A549 (cell line): ENCODE results near the gene AMOTL1. TPM values are rescaled to one million over a fixed set of nuclear protein-coding genes. Genes with fewer than 3 reads are reported as not detected.
A peak's percentile ranks its signal among the peaks of the same experiment; 100 is the strongest.

Experiments
- ATAC-seq, 2 experiments: fragments of 200-7000 bp in 1 of 2; fragments of >200 bp in 1 of 2; cut with Nextera tagmentation in 1 of 2; cut with Tn5 transposase in 1 of 2; 3 replicates each; pipeline versions ENCODE4 v1.8.0 to v1.9.1; 2018 to 2020; ENCODE audit warnings: mild to moderate bottlenecking in 1 of 2, moderate library complexity in 1 of 2
- CTCF ChIA-PET: fragments of 300-600 bp; sonication (Branson Sonifier 250); formaldehyde crosslinking; extraction: SDS; loops from one replicate; lab custom pipeline; 2021; ENCODE audit warnings: antibody characterized with exemption, inconsistent platforms; lab: Yijun Ruan, JAX
- POLR2A ChIA-PET: fragments of 350-600 bp; formaldehyde crosslinking; extraction: SDS; loops from one replicate; lab custom pipeline; 2021; ENCODE audit warnings: antibody characterized with exemption, inconsistent platforms; lab: Yijun Ruan, JAX
- DNase-seq, 2 experiments: peaks; one replicate each; pipeline versions ENCODE4 v3.0.0 to v3.0.0-alpha.2; 2011 to 2016; ENCODE audit warnings: low read depth in 1 of 2, low spot score in 1 of 2
- FAIRE-seq: peaks from 2 replicates; lab custom pipeline; 2011; peaks lifted over from hg19 to GRCh38; lab: Jason Lieb, UNC
- H3K27ac ChIP-seq, 2 experiments: fragments of >200 bp; sonication (Bioruptor Twin); formaldehyde crosslinking; 3 replicates each; pipeline ENCODE4 v1.5.1; 2016 to 2017
- H3K4me1 ChIP-seq: fragments of >200 bp; sonication (Bioruptor Twin); formaldehyde crosslinking; 3 replicates; pipeline ENCODE4 v1.6.1; 2016
- H3K4me2 ChIP-seq: fragments of >200 bp; sonication (Bioruptor Twin); formaldehyde crosslinking; 3 replicates; pipeline ENCODE4 v1.6.1; 2016
- H3K4me3 ChIP-seq: fragments of >200 bp; sonication (Bioruptor Twin); formaldehyde crosslinking; 3 replicates; pipeline ENCODE4 v1.5.1; 2016
- H3K9me3 ChIP-seq: fragments of >200 bp; sonication (Bioruptor Twin); formaldehyde crosslinking; 3 replicates; pipeline ENCODE4 v1.6.1; 2016
- BHLHE40 ChIP-seq: IDR thresholded peaks from 2 replicates; pipeline ENCODE4 v1.6.1; 2012; ENCODE audit warnings: low read depth, low read length, inconsistent platforms
- CBX2 ChIP-seq: fragments of 200-600 bp; sonication (generic); IDR thresholded peaks from 2 replicates; pipeline ENCODE4 v1.6.1; 2016; ENCODE audit warnings: low read depth, mild to moderate bottlenecking, borderline replicate concordance
- CBX8 ChIP-seq: fragments of 200-600 bp; sonication (generic); IDR thresholded peaks from 2 replicates; pipeline ENCODE4 v1.6.1; 2016
- CEBPB ChIP-seq, 2 experiments: fragments of >200 bp in 1 of 2; sonication (Bioruptor Twin) in 1 of 2; formaldehyde crosslinking in 1 of 2; IDR thresholded peaks; 2 replicates each; pipeline ENCODE4 v1.6.1; 2012 to 2016
- ELK1 ChIP-seq: fragments of 150-350 bp; IDR thresholded peaks from 2 replicates; pipeline ENCODE4 v1.6.1; 2014; ENCODE audit warnings: low read depth, mild to moderate bottlenecking, low read length
- EP300 ChIP-seq, 2 experiments: fragments of >200 bp; sonication (Bioruptor Twin); formaldehyde crosslinking; IDR thresholded peaks; 2 replicates in 1 of 2; 3 replicates in 1 of 2; pipeline ENCODE4 v1.6.1; 2016 to 2017
- FOSB ChIP-seq: fragments of 250-450 bp; sonication (Bioruptor Pico); IDR thresholded peaks from 2 replicates; pipeline ENCODE4 v1.5.0; 2020; ENCODE audit warnings: mild to moderate bottlenecking, moderate library complexity
- FOXS1 ChIP-seq: fragments of 250-450 bp; sonication (Bioruptor Pico); IDR thresholded peaks from 2 replicates; pipeline ENCODE4 v1.5.0; 2020; ENCODE audit warnings: mild to moderate bottlenecking, moderate library complexity
- HMGXB4 ChIP-seq: fragments of 250-450 bp; sonication (Bioruptor Pico); IDR thresholded peaks from 2 replicates; pipeline ENCODE4 v1.5.0; 2021; ENCODE audit warnings: mild to moderate bottlenecking, moderate library complexity, borderline replicate concordance
- HOXA7 ChIP-seq: fragments of 250-450 bp; sonication (Bioruptor Pico); IDR thresholded peaks from 2 replicates; pipeline ENCODE4 v1.5.0; 2020; ENCODE audit warnings: mild to moderate bottlenecking, moderate library complexity
- MYC ChIP-seq: IDR thresholded peaks from 2 replicates; pipeline ENCODE4 v1.6.1; 2012; ENCODE audit warnings: mild to moderate bottlenecking, inconsistent platforms, low read length, improper control_type of control experiment, borderline replicate concordance
- PHF8 ChIP-seq: fragments of 200-600 bp; sonication (generic); IDR thresholded peaks from 2 replicates; pipeline ENCODE4 v1.6.1; 2016; ENCODE audit warnings: low read depth, mild to moderate bottlenecking, antibody characterized with exemption, moderate library complexity, borderline replicate concordance
- RCOR1 ChIP-seq: fragments of 150-350 bp; IDR thresholded peaks from 2 replicates; pipeline ENCODE4 v1.6.1; 2014; ENCODE audit warnings: antibody characterized with exemption, low read length, low read depth
- WGBS: methylation state at CpG from one replicate; pipeline ENCODE4 v1.1.6; 2017; ENCODE audit errors: missing lambda C conversion rate; 5-methylcytosine and 5-hydroxymethylcytosine counted together
- polyA plus RNA-seq, 4 experiments: library from polyadenylated mRNA; depleted of rRNA in 3 of 4; stranded (reverse); fragments of >200 nt; fragmentation: RNase III in 1 of 4; extraction: RNeasy Plus Mini Kit Qiagen cat#74134 plus additional on column Dnase treatment in 1 of 4; gene quantifications; 2 replicates in 3 of 4; 3 replicates in 1 of 4; pipeline ENCODE4 v1.2.3, GENCODE V29; 2011 to 2017
- TF ChIP-seq, protein P1 (sequence below): fragments of 200-600 bp; sonication (generic); IDR thresholded peaks from 2 replicates; pipeline ENCODE4 v1.6.1; 2016; ENCODE audit warnings: antibody characterized with exemption, mild to moderate bottlenecking, moderate library complexity
- TF ChIP-seq, protein P2 (sequence below): IDR thresholded peaks from 2 replicates; pipeline ENCODE4 v1.6.1; 2012

The AMOTL1 gene
- polyA plus RNA-seq, 2 of the 4 experiments (the other 2 are of a cell fraction): 3.9 to 12.2 TPM

- no peak overlapping the region for H3K27ac ChIP-seq
- ATAC-seq (no peak), FAIRE-seq (no peak), DNase-seq (no peak)
- H3K4me3 ChIP-seq: no peak overlapping the region
- no peak overlapping the region for H3K4me2 ChIP-seq
- peaks cover 17% of the 10 kb centered on the region for H3K4me1 ChIP-seq
- TF ChIP-seq RCOR1 (no peak), FOXS1 (no peak), BHLHE40 (no peak), FOSB (CRISPR knock-in tag) (no peak), CBX2 (no peak)
- TF ChIP-seq, protein P1, sequence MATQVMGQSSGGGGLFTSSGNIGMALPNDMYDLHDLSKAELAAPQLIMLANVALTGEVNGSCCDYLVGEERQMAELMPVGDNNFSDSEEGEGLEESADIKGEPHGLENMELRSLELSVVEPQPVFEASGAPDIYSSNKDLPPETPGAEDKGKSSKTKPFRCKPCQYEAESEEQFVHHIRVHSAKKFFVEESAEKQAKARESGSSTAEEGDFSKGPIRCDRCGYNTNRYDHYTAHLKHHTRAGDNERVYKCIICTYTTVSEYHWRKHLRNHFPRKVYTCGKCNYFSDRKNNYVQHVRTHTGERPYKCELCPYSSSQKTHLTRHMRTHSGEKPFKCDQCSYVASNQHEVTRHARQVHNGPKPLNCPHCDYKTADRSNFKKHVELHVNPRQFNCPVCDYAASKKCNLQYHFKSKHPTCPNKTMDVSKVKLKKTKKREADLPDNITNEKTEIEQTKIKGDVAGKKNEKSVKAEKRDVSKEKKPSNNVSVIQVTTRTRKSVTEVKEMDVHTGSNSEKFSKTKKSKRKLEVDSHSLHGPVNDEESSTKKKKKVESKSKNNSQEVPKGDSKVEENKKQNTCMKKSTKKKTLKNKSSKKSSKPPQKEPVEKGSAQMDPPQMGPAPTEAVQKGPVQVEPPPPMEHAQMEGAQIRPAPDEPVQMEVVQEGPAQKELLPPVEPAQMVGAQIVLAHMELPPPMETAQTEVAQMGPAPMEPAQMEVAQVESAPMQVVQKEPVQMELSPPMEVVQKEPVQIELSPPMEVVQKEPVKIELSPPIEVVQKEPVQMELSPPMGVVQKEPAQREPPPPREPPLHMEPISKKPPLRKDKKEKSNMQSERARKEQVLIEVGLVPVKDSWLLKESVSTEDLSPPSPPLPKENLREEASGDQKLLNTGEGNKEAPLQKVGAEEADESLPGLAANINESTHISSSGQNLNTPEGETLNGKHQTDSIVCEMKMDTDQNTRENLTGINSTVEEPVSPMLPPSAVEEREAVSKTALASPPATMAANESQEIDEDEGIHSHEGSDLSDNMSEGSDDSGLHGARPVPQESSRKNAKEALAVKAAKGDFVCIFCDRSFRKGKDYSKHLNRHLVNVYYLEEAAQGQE: no peak
- 97% methylated on average over 4 of the region's 4 CpGs for WGBS
- H3K9me3 ChIP-seq: no peaks in the 10 kb centered on the region
- POLR2A ChIA-PET: interaction anchor here (0.5 kb wide), 1 partner anchor 150 kb away, joined by 5 read pairs; no protein-coding TSS in a partner anchor
- CTCF ChIA-PET: interaction anchor here (1.1 to 1.3 kb wide), 3 partner anchors 14 to 217 kb away, joined by 3 read pairs; no protein-coding TSS in a partner anchor
Measured at GRCh38 chr11:94840209-94840608, 72.1 kb downstream of the AMOTL1 start.

DNA sequence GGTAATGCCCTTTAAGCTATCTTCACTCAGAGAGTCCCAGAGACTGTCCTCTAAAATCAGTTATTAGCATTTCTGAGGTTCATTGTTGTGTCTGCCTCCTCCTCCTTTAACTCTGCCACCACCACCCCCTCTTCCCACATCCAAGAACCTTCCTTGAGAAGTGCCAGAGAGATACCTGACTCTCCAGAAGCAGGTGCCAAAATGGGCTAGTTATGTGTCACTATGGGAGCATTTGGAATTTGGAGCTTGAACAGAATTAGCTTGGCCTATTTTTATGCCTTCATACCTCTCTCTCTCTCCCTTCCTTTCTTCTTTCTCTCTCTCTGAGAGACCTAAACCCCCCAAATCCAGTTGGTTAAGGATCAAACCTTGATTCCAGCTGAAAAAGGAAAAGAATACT is 75.9 kb downstream of the AMOTL1 start:
- FAIRE-seq (no peak), DNase-seq (no peak), ATAC-seq (no peak)
- no peak for TF ChIP-seq PHF8
- TF ChIP-seq HOXA7 (CRISPR knock-in tag): no peak
- no peak for TF ChIP-seq CBX8
- TF ChIP-seq, protein P2, sequence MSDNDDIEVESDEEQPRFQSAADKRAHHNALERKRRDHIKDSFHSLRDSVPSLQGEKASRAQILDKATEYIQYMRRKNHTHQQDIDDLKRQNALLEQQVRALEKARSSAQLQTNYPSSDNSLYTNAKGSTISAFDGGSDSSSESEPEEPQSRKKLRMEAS: no peak
- no peak for TF ChIP-seq MYC
- no peak for TF ChIP-seq EP300 (IDR thresholded peaks at IDR 0.05)
- no peak for TF ChIP-seq FOXS1
- no peak for TF ChIP-seq ELK1
- no peak for TF ChIP-seq CEBPB (IDR thresholded peaks at IDR 0.05)
- TF ChIP-seq HMGXB4 (CRISPR knock-in tag): no peak
- H3K27ac ChIP-seq: no peak overlapping the region
- H3K4me2 ChIP-seq: no peak overlapping the region
- ChIA-PET CTCF (no interaction called here), POLR2A (no interaction called here)
- no peak overlapping the region for H3K4me3 ChIP-seq
- no peaks in the 10 kb centered on the region for H3K9me3 ChIP-seq
- H3K4me1 ChIP-seq: peaks cover 5% of the 10 kb centered on the region; the same call in 1 of the 3 replicates

GRCh38 chr11:94845622-94846021 is 77.5 kb downstream of the AMOTL1 start:
- FAIRE-seq (no peak), ATAC-seq (peak in 1 of 2 experiments; percentile 57; a peak in 2 of 6 replicates), DNase-seq (peak in 1 of 2 experiments; percentile 26)
- TF ChIP-seq CEBPB (IDR thresholded peaks at IDR 0.05) (no peak), CBX2 (no peak), RCOR1 (no peak)
- H3K9me3 ChIP-seq: no peaks in the 10 kb centered on the region
- POLR2A ChIA-PET: no interaction called here
- no peak overlapping the region for H3K27ac ChIP-seq
- H3K4me2 ChIP-seq: no peak overlapping the region
- H3K4me1 ChIP-seq: peaks cover 5% of the 10 kb centered on the region; the same call in 1 of the 3 replicates
- 21% methylated on average over 3 of the region's 3 CpGs for WGBS
- CTCF ChIA-PET: interaction anchor here (1.1 to 1.3 kb wide), 3 partner anchors 10 to 59 kb away, joined by 4 to 5 read pairs (median 4); no protein-coding TSS in a partner anchor
- H3K4me3 ChIP-seq: no peak overlapping the region
